Measurements from ENCODE around the gene GPR160. TPM values are rescaled to one million over a fixed set of nuclear protein-coding genes. Genes with fewer than 3 reads are reported as not detected.

GPR160 gene
- total and polyA plus RNA-seq, 7 donors, result 0.42 to 1.2 (median 0.81) TPM

- no peak for TF ChIP-seq CTCF (IDR thresholded peaks at IDR 0.05)
- no peaks in the 10 kb centered on the region for H3K27me3 ChIP-seq (ENCODE audit: insufficient read depth in 3 of 3, low read length in 2 of 3)
- WGBS, 3 donors, result 94 to 95% (median 95%) methylated on average over 20 of the region's 20 CpGs
- DNase-seq (no peak), ATAC-seq (no peak)
- no peaks in the 10 kb centered on the region for H3K4me1 ChIP-seq
- no peaks in the 10 kb centered on the region for H3K9me3 ChIP-seq
- intact Hi-C loops (cut with DNase I), result no loop called here
- H3K36me3 ChIP-seq (ENCODE audit: insufficient read depth in 1 of 2, low read depth in 1 of 2), result no peaks in the 10 kb centered on the region
- H3K27ac ChIP-seq, result no peak overlapping the region
- no peak overlapping the region for H3K4me3 ChIP-seq
These were observed 24.3 kb downstream of the GPR160 start for GRCh38 chr3:170062068-170062467.

GRCh38 chr3:170062769-170063168 is 25.0 kb downstream of the GPR160 start:
- Histone ChIP-seq H3K27me3 (ENCODE audit: insufficient read depth in 3 of 3, low read length in 2 of 3) (no peaks in the 10 kb centered on the region), H3K4me1 (no peaks in the 10 kb centered on the region), H3K9me3 (no peaks in the 10 kb centered on the region), H3K27ac (no peak overlapping the region), H3K4me3 (no peak overlapping the region), H3K36me3 (ENCODE audit: insufficient read depth in 1 of 2, low read depth in 1 of 2) (no peaks in the 10 kb centered on the region)
- intact Hi-C loops (cut with DNase I), result no loop called here
- ATAC-seq (no peak), DNase-seq (no peak)
- 95 to 96% (median 95%) methylated on average over 16 of the region's 16 CpGs for WGBS, 3 donors
- no peak for TF ChIP-seq CTCF (IDR thresholded peaks at IDR 0.05)

DNA sequence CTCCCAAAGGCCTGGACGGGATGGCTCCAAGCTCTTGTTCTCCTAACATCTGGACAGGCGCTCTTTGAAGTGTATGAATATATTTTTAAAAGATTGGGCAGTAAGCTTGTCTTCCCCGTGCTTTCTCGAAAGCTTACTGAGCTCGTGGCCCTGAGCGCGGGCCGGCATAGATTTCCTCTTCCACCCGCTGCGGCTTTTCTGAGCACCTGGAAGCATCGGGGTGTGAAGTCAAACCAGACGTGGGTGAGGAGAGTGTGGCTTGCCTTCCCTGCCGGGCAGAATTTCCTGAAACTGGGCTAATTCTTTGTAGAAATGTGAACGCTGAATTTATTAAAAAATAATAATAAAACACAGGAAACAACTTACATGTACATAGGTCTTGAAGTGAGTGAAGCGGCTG is 25.9 kb downstream of the GPR160 start:
- Histone ChIP-seq H3K36me3 (ENCODE audit: insufficient read depth in 1 of 2, low read depth in 1 of 2) (no peaks in the 10 kb centered on the region), H3K27me3 (ENCODE audit: insufficient read depth in 3 of 3, low read length in 2 of 3) (no peaks in the 10 kb centered on the region), H3K4me3 (no peak overlapping the region), H3K9me3 (no peaks in the 10 kb centered on the region), H3K27ac (no peak overlapping the region), H3K4me1 (no peaks in the 10 kb centered on the region)
- 91 to 93% (median 93%) methylated on average over 15 of the region's 15 CpGs for WGBS, 3 donors
- TF ChIP-seq CTCF (IDR thresholded peaks at IDR 0.05), result no peak
- intact Hi-C loops (cut with DNase I), result no loop called here
- DNase-seq (no peak), ATAC-seq (no peak)

GRCh38 chr3:170064108-170064507 is 26.3 kb downstream of the GPR160 start:
- ATAC-seq, result no peak
- intact Hi-C loops (cut with DNase I), result no loop called here
- Histone ChIP-seq H3K27ac (no peak overlapping the region), H3K27me3 (ENCODE audit: insufficient read depth in 3 of 3, low read length in 2 of 3) (no peaks in the 10 kb centered on the region), H3K36me3 (ENCODE audit: insufficient read depth in 1 of 2, low read depth in 1 of 2) (no peaks in the 10 kb centered on the region), H3K4me1 (no peaks in the 10 kb centered on the region), H3K9me3 (no peaks in the 10 kb centered on the region), H3K4me3 (no peak overlapping the region)
- 93% methylated on average over 18 of the region's 18 CpGs for WGBS, 3 donors
- no peak for TF ChIP-seq CTCF (IDR thresholded peaks at IDR 0.05)
- DNase-seq, result no peak

- DNase-seq, result no peak
- H3K27ac ChIP-seq, result no peak overlapping the region
- no peaks in the 10 kb centered on the region for H3K27me3 ChIP-seq (ENCODE audit: insufficient read depth in 3 of 3, low read length in 2 of 3)
- H3K4me3 ChIP-seq, result no peak overlapping the region
- TF ChIP-seq CTCF (IDR thresholded peaks at IDR 0.05), result no peak
- WGBS, 3 donors, result 74 to 98% (median 97%) methylated on average over 4 of the region's 4 CpGs
- H3K9me3 ChIP-seq, result no peaks in the 10 kb centered on the region
- intact Hi-C loops (cut with DNase I), result no loop called here
- H3K36me3 ChIP-seq (ENCODE audit: insufficient read depth in 1 of 2, low read depth in 1 of 2), result no peaks in the 10 kb centered on the region
- no peak for ATAC-seq
- H3K4me1 ChIP-seq, result no peaks in the 10 kb centered on the region
These were observed 37.8 kb downstream of the GPR160 start for GRCh38 chr3:170075441-170076091.
